Right atrium auricular region (tissue), 2 donors: ENCODE results near the gene CNIH4. TPM values are rescaled to one million over a fixed set of nuclear protein-coding genes. Genes with fewer than 3 reads are reported as not detected.

ENCODE experiments used
- DNase-seq: peaks from one replicate; pipeline ENCODE4 v3.0.0-alpha.2; 2019; ENCODE audit warnings: low spot score
- H3K27ac ChIP-seq, 2 donors: fragments of 200-600 bp; sonication (generic); 1 replicate in 1 of 2; 2 replicates in 1 of 2; pipeline ENCODE4 v1.5.1; 2016 to 2019
- H3K27me3 ChIP-seq, 2 donors: fragments of 200-600 bp; sonication (generic); one replicate each; pipeline versions ENCODE4 v1.5.1 to v1.6.0; 2017 to 2019
- H3K36me3 ChIP-seq: fragments of 200-600 bp; sonication (generic); one replicate; pipeline ENCODE4 v1.5.1; 2016
- H3K4me1 ChIP-seq, 2 donors: fragments of 200-600 bp; sonication (generic); one replicate each; pipeline versions ENCODE4 v1.5.1 to v1.6.0; 2017 to 2019
- H3K4me3 ChIP-seq, 2 donors: fragments of 200-600 bp; sonication (generic); 1 replicate in 1 of 2; 2 replicates in 1 of 2; pipeline ENCODE4 v1.5.1; 2017 to 2019; ENCODE audit warnings: mild to moderate bottlenecking in 1 of 2, moderate library complexity in 1 of 2
- H3K9me3 ChIP-seq, 2 donors: fragments of 200-600 bp; sonication (generic); one replicate each; pipeline ENCODE4 v1.5.1; 2019
- total RNA-seq, 2 donors: library from RNA; depleted of rRNA; stranded (reverse); fragments of >200 nt; gene quantifications; one replicate each; pipeline ENCODE4 v1.1.0, GENCODE V29; 2016
- TF ChIP-seq, protein P1 (sequence below), 2 donors: fragments of 200-600 bp; sonication (generic); IDR thresholded peaks; one replicate each; pipeline ENCODE4 v1.5.1; 2019; ENCODE audit warnings: antibody characterized with exemption in 2 of 2

Gene CNIH4
- total RNA-seq, 2 donors from 2014 or later, result 18.2 to 22.4 TPM

DNA sequence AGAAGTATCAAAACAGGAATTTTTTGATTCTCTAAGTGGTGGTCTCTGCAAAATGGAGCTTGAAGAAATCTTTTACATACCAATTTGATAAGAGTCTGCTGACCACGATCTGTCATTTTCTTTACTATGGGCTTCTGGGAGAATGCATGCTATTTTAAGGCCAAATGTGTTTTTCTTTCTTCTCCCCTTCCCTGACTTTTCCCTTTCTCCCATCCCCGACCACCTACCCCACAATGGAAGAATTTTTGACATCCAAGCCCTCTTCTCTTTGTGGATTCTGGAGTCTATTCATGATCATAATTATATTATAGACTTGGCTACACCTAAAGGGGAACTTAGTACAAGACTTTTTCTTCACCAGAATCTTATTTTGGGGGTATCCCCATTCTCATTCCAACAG is 31.3 kb downstream of the CNIH4 start:
- Histone ChIP-seq H3K27ac (no peak overlapping the region), H3K4me3 (no peak overlapping the region), H3K36me3 (peaks cover 54% of the 10 kb centered on the region), H3K27me3 (no peaks in the 10 kb centered on the region), H3K9me3 (no peaks in the 10 kb centered on the region), H3K4me1 (peaks cover 0 to 5% of the 10 kb centered on the region in 2 donors)
- TF ChIP-seq, protein P1, sequence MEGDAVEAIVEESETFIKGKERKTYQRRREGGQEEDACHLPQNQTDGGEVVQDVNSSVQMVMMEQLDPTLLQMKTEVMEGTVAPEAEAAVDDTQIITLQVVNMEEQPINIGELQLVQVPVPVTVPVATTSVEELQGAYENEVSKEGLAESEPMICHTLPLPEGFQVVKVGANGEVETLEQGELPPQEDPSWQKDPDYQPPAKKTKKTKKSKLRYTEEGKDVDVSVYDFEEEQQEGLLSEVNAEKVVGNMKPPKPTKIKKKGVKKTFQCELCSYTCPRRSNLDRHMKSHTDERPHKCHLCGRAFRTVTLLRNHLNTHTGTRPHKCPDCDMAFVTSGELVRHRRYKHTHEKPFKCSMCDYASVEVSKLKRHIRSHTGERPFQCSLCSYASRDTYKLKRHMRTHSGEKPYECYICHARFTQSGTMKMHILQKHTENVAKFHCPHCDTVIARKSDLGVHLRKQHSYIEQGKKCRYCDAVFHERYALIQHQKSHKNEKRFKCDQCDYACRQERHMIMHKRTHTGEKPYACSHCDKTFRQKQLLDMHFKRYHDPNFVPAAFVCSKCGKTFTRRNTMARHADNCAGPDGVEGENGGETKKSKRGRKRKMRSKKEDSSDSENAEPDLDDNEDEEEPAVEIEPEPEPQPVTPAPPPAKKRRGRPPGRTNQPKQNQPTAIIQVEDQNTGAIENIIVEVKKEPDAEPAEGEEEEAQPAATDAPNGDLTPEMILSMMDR (IDR thresholded peaks at IDR 0.05), result no peak
- no peak for DNase-seq

DNA sequence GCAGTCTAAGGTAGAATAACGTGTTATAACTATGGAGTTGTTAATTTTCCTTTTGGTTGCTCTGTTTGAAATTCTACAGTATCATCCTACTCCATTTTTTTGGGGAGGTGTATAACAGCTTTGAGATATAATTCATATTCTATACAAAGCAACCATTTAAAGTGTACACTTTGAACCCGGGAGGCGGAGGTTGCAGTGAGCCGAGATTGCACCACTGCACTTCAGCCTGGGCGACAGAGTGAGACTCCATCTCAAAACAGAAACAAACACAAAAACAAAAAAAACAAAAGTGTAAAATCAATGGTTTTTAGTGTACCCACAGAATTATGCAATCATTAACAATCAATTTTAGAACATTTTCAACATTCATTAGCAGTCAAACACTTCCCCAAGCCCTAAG is 33.8 kb downstream of the CNIH4 start:
- Histone ChIP-seq H3K4me1 (peaks cover 0 to 5% of the 10 kb centered on the region in 2 donors), H3K27ac (no peak overlapping the region), H3K4me3 (no peak overlapping the region), H3K36me3 (peaks cover 78% of the 10 kb centered on the region), H3K27me3 (no peaks in the 10 kb centered on the region), H3K9me3 (no peaks in the 10 kb centered on the region)
- no peak for DNase-seq
- TF ChIP-seq, protein P1 (IDR thresholded peaks at IDR 0.05), result no peak

DNA sequence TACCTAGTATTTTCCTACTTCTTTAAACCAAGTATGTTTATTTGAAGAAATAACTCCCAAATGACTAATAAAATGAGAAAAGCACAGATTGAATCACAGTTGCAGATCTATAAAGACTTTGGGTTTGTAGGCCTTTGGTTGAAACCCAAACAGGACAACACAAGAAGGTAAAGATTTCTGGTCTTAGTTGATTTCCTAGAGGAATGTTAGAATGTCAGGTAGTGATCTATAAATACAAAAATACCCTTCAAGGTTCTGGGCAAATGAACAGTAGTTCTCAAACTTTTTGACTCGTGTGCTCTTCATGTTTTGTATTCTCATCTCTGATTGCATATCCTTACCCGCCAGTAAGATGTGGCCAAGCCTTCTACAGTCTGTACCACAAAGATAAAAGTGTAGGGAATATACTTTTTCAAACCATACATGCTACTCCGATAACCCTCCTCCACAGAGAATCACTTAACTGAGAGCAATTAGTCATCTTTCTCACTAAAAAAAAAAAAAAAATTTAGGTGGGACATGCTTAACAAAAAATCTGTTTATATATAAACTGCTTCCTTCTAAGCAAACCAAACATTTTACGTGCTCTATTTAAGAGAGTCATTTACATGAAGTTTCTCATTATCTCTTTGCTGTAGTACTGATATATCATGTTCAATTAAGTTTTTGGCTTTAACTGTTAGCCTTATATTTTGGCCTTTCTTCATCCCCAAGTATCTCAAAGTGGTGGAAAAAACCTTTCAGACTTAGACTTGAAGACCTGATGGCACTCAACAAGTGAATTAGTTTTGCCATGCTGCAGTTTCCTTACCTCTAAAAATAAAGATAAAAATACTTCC is 36.0 kb downstream of the CNIH4 start:
- H3K36me3 ChIP-seq, result peaks cover 93% of the 10 kb centered on the region
- no peak overlapping the region for H3K4me3 ChIP-seq
- no peaks in the 10 kb centered on the region for H3K27me3 ChIP-seq
- no peaks in the 10 kb centered on the region for H3K4me1 ChIP-seq
- no peak for DNase-seq
- H3K27ac ChIP-seq, result no peak overlapping the region
- no peaks in the 10 kb centered on the region for H3K9me3 ChIP-seq
- TF ChIP-seq, protein P1 (IDR thresholded peaks at IDR 0.05), result no peak

DNA sequence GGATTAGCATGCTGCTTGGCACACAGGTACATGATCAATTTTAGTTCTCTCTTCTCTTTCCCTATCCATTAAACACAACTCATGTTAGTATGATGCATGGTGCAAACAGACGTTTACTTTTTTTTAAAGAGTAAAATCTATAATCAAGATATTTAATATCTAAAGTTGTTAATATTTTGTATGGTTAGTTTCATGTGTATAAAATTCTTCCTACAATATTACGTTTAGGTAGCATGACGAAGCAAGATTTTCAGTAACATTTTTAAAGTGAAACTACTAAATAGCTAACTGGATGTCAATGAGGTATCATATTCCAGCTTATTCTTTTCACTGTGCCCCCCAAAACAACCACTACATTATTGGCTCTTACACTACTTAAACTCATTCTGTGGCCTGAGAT is 36.6 kb downstream of the CNIH4 start:
- H3K36me3 ChIP-seq, result peaks cover 94% of the 10 kb centered on the region
- no peak overlapping the region for H3K4me3 ChIP-seq
- no peaks in the 10 kb centered on the region for H3K9me3 ChIP-seq
- no peaks in the 10 kb centered on the region for H3K4me1 ChIP-seq
- TF ChIP-seq, protein P1 (IDR thresholded peaks at IDR 0.05), result no peak
- no peaks in the 10 kb centered on the region for H3K27me3 ChIP-seq
- DNase-seq, result no peak
- no peak overlapping the region for H3K27ac ChIP-seq

DNA sequence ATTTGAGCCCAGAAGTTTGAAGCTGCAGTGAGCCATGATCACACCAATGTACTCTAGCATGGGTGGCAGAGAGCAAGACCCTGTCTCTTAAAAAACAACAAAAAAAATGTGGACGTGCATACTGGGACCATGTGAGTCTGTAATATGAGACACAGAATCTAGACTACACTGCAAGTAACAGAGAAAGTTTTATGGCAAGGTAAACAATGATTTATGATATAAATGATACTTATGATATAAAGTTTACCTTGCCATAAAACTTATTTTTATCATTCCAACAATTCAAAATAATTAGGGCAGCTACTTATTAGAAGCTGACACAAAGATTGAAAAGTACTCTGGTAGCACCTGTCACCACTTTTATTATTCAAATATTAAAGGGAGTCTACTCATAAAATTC is 43.2 kb downstream of the CNIH4 start:
- no peak for DNase-seq
- H3K9me3 ChIP-seq, result no peaks in the 10 kb centered on the region
- TF ChIP-seq, protein P1 (IDR thresholded peaks at IDR 0.05), result no peak
- no peak overlapping the region for H3K27ac ChIP-seq
- H3K27me3 ChIP-seq, result no peaks in the 10 kb centered on the region
- peaks cover 86% of the 10 kb centered on the region for H3K36me3 ChIP-seq
- no peak overlapping the region for H3K4me3 ChIP-seq
- no peaks in the 10 kb centered on the region for H3K4me1 ChIP-seq
